ENCODE results near the gene COL8A2.

COL8A2 gene

DNA sequence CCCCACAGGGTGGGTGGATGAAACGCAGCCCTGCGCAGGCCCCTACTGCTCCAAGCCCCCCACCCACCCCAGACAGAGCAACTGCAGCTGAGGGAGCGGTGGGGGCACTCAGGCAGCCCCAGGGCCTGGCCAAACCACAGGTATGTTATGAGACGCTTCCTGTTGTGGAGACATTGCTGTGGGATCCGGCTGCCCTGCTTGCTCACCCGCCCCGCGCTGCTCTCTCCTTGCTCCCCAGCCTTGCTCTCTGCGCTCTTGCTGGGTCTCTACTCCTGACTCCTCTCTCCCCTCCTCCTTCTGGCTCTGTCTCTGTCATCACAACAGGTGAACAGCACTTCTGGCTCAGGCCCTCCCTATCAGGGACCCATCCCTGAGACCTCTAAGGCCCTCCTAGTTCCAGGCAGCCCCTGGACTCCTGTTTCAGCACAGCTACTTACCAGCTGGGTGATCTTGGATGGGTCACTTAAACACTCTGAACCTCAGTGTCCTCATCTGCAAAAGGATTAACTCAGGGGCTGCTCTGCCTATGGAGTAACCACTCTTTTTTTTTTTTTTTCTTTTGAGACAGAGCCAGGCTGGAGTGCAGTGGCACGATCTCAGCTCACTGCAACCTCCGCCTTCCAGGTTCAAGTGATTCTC lies 15.9 kb downstream of the COL8A2 start:
- no peak overlapping the region for H3K27ac ChIP-seq
- no peak for DNase-seq
- no peaks in the 10 kb centered on the region for H3K36me3 ChIP-seq
- no peaks in the 10 kb centered on the region for H3K9me3 ChIP-seq (ENCODE audit: severe bottlenecking)
- TF ChIP-seq, protein P1, sequence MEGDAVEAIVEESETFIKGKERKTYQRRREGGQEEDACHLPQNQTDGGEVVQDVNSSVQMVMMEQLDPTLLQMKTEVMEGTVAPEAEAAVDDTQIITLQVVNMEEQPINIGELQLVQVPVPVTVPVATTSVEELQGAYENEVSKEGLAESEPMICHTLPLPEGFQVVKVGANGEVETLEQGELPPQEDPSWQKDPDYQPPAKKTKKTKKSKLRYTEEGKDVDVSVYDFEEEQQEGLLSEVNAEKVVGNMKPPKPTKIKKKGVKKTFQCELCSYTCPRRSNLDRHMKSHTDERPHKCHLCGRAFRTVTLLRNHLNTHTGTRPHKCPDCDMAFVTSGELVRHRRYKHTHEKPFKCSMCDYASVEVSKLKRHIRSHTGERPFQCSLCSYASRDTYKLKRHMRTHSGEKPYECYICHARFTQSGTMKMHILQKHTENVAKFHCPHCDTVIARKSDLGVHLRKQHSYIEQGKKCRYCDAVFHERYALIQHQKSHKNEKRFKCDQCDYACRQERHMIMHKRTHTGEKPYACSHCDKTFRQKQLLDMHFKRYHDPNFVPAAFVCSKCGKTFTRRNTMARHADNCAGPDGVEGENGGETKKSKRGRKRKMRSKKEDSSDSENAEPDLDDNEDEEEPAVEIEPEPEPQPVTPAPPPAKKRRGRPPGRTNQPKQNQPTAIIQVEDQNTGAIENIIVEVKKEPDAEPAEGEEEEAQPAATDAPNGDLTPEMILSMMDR (IDR thresholded peaks at IDR 0.05; ENCODE audit: low read depth, low read length): no peak
- no peak overlapping the region for H3K4me3 ChIP-seq (ENCODE audit: low read depth, low read length)
- H3K27me3 ChIP-seq (ENCODE audit: insufficient read depth, low read depth, severe bottlenecking): no peaks in the 10 kb centered on the region

DNA sequence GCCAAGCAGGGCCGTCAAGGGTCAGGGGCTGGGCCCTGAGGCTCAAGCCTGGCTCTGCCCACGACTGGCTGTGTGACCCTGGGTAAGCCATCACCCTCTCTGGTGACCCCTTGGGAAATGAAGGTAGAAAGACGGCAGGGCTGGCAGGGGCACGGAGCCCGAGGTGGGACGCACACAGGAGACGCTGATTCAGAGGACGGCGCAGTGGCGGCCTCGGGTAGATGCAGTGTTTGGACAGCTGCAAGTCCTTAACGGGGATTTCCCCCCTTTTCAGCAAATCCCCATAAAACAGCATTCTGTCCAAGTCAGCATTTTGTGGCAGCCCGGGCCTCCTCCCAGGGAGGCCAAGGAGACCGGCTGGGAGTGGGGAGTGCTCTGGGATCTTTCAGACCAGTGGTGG lies 16.7 kb downstream of the COL8A2 start:
- Histone ChIP-seq H3K27me3 (ENCODE audit: insufficient read depth, low read depth, severe bottlenecking) (no peaks in the 10 kb centered on the region), H3K9me3 (ENCODE audit: severe bottlenecking) (no peaks in the 10 kb centered on the region), H3K27ac (no peak overlapping the region), H3K36me3 (no peaks in the 10 kb centered on the region), H3K4me3 (ENCODE audit: low read depth, low read length) (no peak overlapping the region)
- TF ChIP-seq, protein P1 (IDR thresholded peaks at IDR 0.05; ENCODE audit: low read depth, low read length): no peak
- DNase-seq: no peak

DNA sequence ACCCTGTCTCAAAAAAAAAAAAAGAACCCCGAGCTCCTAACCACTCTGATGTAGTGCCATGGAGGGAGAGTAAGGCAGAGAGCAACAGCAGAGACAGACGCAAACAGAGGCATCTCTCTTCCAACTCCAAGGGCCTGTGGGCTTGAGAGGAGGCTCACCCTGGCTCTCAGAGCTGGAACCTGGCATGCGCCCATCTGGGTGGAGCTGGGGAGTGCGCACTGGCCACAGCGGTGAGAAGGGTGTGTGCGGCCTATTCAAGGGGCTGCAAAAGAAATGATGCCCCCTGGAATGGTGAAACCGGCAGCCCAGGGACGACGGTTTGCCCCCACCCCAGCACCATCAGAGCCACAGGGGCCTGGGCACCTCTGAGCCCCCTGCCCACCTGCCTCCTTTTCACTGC lies 17.6 kb downstream of the COL8A2 start:
- H3K36me3 ChIP-seq: no peaks in the 10 kb centered on the region
- H3K4me3 ChIP-seq (ENCODE audit: low read depth, low read length): no peak overlapping the region
- no peak for DNase-seq
- H3K9me3 ChIP-seq (ENCODE audit: severe bottlenecking): no peaks in the 10 kb centered on the region
- no peak overlapping the region for H3K27ac ChIP-seq
- TF ChIP-seq, protein P1 (IDR thresholded peaks at IDR 0.05; ENCODE audit: low read depth, low read length): no peak
- no peaks in the 10 kb centered on the region for H3K27me3 ChIP-seq (ENCODE audit: insufficient read depth, low read depth, severe bottlenecking)

DNA sequence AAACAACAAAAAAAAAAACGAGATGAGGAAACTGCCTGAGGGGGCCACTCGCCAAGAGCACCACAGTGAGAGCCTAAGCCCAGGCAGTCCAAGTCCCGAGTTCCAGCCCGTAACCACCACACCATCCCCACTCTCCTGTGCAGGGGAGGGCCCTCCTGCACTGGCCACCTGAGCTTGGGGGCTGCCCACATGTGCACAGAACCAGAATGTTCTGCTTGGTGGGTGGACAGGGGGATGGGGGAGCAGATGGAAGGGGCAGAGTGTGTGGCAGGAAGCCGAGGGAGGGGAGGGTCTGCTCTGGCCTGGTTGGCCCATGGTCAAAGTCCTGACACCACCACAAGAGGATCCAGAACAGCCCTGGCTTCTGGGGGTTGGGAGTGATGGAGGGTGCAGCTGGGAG lies 18.8 kb downstream of the COL8A2 start:
- Histone ChIP-seq H3K27me3 (ENCODE audit: insufficient read depth, low read depth, severe bottlenecking) (no peaks in the 10 kb centered on the region), H3K4me3 (ENCODE audit: low read depth, low read length) (no peak overlapping the region), H3K27ac (no peak overlapping the region), H3K36me3 (no peaks in the 10 kb centered on the region), H3K9me3 (ENCODE audit: severe bottlenecking) (no peaks in the 10 kb centered on the region)
- DNase-seq: no peak
- TF ChIP-seq, protein P1 (IDR thresholded peaks at IDR 0.05; ENCODE audit: low read depth, low read length): no peak

DNA sequence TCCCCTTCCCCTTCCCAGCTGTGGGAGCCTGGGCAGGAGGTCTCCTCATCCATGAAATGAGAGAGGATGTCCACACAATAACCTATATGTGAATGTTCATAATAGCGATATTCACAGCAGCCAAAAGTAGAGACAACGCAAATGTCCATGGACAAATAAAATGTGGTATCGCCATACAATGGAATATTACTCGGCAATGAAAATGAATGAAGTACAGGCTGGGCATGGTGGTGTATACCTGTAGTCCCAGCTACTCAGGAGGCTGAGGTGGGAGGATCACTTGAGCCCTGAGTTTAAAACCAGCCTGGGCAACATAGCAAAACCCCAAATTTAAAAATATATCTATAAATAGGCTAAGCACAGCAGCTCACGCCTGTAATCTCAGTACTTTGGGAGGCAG lies 23.5 kb downstream of the COL8A2 start:
- Histone ChIP-seq H3K36me3 (no peaks in the 10 kb centered on the region), H3K27ac (no peak overlapping the region), H3K4me3 (ENCODE audit: low read depth, low read length) (no peak overlapping the region), H3K9me3 (ENCODE audit: severe bottlenecking) (no peaks in the 10 kb centered on the region), H3K27me3 (ENCODE audit: insufficient read depth, low read depth, severe bottlenecking) (no peaks in the 10 kb centered on the region)
- TF ChIP-seq, protein P1 (IDR thresholded peaks at IDR 0.05; ENCODE audit: low read depth, low read length): no peak
- DNase-seq: no peak

DNA sequence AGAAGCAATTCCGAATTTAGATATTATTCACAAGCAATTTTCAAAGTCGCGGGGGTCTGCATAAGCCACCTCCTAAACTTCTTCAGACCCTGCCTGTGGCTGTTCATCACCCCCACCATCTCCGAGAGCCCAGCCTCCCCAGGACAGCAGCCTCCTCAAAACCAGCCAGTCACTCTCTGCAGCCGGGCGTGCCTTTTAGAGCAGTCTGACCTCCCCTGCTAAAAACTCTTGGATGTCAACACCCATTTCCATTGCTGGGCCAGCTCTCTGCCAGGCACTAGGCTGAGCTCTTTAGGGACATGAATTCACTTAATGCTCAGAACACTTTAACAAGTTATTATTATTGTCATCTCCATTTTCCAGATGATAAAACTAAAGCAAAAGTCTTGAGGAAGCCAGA lies 24.6 kb downstream of the COL8A2 start:
- H3K27me3 ChIP-seq (ENCODE audit: insufficient read depth, low read depth, severe bottlenecking): no peaks in the 10 kb centered on the region
- no peaks in the 10 kb centered on the region for H3K9me3 ChIP-seq (ENCODE audit: severe bottlenecking)
- DNase-seq: no peak
- H3K4me3 ChIP-seq (ENCODE audit: low read depth, low read length): no peak overlapping the region
- no peak overlapping the region for H3K27ac ChIP-seq
- TF ChIP-seq, protein P1 (IDR thresholded peaks at IDR 0.05; ENCODE audit: low read depth, low read length): no peak
- H3K36me3 ChIP-seq: no peaks in the 10 kb centered on the region

All from WERI-Rb-1 (cell line).